HG03442 (cell line): ENCODE measurements around the gene ACIN1.
"Not testable (repeated sequence)": the region's sequence is repeated elsewhere in the genome, so short reads cannot be mapped to it uniquely, and the experiment has no call there.

Experiments used
- ATAC-seq: cut with Tn5 transposase; IDR thresholded peaks from one replicate; pipeline ENCODE4 v1.9.1; 2021; ENCODE audit warnings: mild to moderate bottlenecking, moderate library complexity; ENCODE audit not compliant: unreplicated experiment

ACIN1 gene

DNA sequence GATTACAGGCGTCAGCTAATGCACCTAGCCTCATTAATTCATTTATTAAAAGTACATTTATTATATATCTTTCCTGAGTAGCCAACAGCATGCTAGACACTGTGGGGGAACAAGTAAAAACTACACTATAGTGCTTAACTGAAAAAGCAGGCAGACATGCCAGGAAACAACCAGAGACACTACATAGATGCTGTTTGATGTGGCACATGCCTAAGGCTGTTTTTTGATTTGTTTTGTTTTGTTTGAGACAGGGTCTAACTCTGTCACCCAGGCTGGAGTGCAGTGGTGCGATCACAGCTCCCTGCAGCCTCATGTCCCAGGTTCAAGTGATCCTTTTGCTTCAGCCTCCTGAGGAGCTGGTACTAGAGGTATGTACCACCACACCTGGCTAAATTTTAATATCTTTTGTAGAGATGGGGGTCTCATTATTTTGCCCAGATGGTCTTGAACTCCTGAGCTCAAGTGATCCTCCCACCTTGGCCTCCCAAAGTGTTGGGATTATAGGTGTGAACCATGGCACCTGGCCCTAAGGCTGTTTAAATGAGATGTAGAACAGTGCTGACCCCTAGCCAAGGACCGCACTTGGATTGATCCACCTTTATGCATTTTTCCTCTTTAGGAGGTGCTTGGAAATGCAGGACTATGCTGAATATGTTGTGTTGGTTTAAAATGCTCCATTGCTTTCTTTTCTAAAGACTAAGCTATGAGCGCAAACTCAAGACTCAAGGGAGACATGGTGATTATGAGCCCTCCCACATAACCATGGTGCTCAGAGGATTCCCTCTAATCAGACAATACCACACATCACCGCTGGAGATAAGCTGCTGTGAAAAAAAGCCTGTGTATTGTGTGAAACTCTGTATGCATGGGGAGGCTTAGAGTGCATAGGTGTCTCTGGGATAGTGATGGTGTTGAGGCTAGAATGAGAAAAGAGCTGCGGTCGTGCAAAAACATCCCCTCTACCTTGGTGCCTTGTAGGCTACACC is 74.5 kb downstream of the ACIN1 start:
- ATAC-seq = no peak

GRCh38 chr14:23018107-23018506 is 76.8 kb downstream of the ACIN1 start:
- ATAC-seq = no peak

DNA sequence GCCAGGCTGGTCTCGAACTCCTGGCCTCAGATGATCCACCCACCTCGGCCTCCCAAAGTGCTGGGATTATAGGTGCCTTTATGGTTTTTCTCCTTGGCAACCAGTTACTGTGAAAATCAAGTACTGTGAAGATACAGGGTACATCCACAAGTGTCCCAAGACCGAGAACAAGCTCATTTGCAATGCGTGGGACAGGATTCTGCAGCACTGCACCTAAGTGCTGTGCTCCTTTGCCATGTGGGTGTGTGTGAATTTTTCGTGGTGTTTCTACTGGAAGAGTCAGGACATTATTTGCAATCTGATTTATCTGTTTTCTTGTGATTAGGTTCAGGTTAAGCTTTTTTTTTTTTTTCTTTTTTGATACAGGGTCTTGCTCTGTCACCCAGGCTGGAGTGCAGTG is 77.8 kb downstream of the ACIN1 start:
- ATAC-seq = no peak

GRCh38 chr14:23015618-23016017 is 79.3 kb downstream of the ACIN1 start:
- ATAC-seq = no peak

DNA sequence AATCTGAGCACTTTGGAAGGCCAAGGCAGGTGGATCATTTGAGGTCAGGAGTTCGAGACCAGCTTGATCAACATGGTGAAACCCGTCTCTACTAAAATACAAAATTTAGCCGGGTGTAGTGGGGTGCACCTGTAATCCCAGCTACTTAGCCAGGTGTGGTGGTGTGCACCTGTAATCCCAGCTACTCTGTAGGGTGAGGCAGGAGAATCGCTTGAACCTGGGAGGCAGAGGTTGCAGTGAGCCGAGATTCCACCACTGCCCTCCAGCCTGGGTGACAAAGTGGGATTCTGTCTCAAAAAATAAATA is 81.2 kb downstream of the ACIN1 start:
- ATAC-seq = not testable (repeated sequence)

DNA sequence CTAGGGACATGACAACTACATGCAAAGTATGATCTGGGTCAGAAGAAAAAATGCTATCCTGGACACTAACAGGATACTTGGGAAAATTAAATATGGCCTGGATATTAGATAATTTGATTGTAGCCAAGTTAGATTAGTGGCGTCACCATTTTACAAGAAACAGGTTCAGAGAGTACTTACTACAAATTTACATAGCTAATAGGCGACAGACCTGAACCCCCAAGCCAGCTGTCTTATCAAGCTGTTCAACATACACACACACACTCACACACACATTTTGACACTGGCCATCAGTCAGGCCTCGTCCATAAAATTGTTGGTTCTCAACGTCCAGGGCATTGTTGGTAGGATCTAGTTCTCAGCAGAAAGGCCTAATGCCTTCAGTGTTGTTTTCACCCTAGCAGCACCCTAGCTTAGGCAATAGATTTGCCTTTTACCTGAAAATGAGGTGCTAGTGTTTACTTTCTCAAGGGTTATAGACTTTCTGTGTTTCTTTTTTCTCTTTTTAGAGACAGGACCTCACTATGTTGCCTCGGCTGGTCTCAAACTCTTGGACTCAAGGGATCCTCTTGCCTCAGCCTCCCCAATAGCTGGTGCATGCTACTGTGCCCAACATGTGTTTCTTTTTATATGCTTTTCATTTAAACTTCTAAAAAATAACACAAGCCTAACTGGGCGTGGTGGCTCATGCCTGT is 81.7 kb downstream of the ACIN1 start:
- no peak for ATAC-seq

GRCh38 chr14:23009939-23010726 is 84.8 kb downstream of the ACIN1 start, which contains the start of gene C14orf93:
Gene C14orf93 (minus strand): TSS chr14:23010143. CDS start chr14:22999023, 11,120 bp downstream.
- ATAC-seq = no peak

DNA sequence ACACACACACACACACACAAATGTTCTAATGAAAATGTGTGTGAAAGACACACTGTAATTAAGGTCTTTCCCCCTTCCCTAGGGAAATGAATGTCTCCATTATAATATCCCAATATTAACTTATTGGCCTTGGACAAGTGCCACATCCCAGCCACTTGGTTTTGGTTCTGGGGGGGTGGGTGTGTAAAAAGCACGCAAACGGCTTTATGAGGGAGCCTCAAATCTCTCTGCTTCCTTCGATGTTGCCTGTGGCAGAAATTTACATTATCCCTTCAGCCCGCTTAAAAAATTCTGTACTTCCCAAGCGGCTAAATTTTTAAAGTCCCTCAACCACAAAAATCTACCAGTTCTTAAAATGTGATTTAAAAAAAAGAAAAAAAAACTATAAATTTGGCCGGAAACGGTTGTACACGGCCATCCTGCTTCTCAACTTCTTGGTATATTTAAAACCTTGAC is 85.4 kb downstream of the ACIN1 start:
- no peak for ATAC-seq

DNA sequence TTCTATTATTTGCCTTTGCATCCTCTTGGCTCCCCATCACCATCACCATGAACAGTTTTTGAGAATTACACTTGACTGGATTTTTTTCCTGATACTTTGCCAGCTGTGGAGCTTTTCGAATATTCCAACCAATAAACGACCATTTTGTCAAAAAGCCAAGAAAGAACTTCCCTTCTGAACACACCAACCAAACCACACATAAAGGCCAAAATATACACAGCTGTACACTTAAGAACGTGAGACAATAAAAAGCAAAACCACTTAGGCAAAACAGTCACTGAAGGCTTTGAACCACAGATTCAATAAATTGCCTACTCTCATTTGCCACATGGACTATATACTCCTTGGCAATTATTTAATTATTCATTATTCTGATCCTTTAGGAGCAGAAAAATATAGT is 86.1 kb downstream of the ACIN1 start:
- no peak for ATAC-seq
